COLO668 (cell line): ENCODE results near the gene FAM186B.

ENCODE experiments used
- DNase-seq: peaks from one replicate; lab custom pipeline; 2025; ENCODE audit not compliant: unreplicated experiment; lab: John Stamatoyannopoulos, UW

FAM186B gene

GRCh38 chr12:49540229-49541139 lies 65.0 kb downstream of the FAM186B start:
- DNase-seq = peak; percentile 53

GRCh38 chr12:49539406-49540228 lies 65.8 kb downstream of the FAM186B start:
- DNase-seq = no peak

GRCh38 chr12:49538510-49539403 lies 66.7 kb downstream of the FAM186B start, which contains the start of gene KCNH3:
KCNH3 (plus strand) TSS chr12:49539030; CDS start chr12:49539417, 387 bp downstream.
- peak; percentile 80 for DNase-seq

- DNase-seq = peak; percentile 19
Observed at GRCh38 chr12:49537752-49538509, 67.5 kb downstream of the FAM186B start.
